ENCODE data around the gene SLC4A7. TPM values are rescaled to one million over a fixed set of nuclear protein-coding genes. Genes with fewer than 3 reads are reported as not detected.

The SLC4A7 gene
- polyA plus RNA-seq, 1 experiment: 42.9 TPM

DNA sequence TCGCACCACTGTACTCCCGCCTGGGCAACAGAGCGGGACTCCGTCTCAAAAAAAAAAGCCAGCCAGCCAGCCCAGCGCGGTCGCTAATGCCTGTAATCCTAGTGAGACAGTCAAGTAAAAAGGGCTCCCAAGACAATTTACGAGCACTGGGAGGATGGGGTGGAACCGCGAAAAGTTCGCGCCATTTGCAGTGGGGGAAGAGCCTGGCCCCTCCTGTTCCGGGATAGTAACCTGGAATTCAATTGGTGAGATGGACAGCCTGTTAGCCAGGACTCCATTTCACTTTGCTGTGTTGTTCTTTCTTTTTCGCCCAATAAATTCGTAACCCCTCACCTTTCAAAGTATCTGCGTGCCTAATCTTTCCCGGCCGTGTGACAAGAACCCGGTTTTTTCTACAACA, 19.5 kb downstream of the SLC4A7 start:
- H3K27me3 ChIP-seq (ENCODE audit: control insufficient read depth, insufficient read depth, low read length): no peaks in the 10 kb centered on the region
- peaks cover 21% of the 10 kb centered on the region for H3K9me3 ChIP-seq (ENCODE audit: control insufficient read depth, insufficient read depth, low read length)
- ChIA-PET POLR2A (no interaction called here), CTCF (interaction anchor here (0.6 to 2.2 kb wide), 3 partner anchors 15 to 318 kb away, joined by 3 to 4 read pairs (median 4); no protein-coding TSS in a partner anchor)
- no peak overlapping the region for H3K4me3 ChIP-seq (ENCODE audit: low read depth, low read length)
- H3K27ac ChIP-seq (ENCODE audit: low read depth, low read length): no peak overlapping the region
- TF ChIP-seq, protein P1, sequence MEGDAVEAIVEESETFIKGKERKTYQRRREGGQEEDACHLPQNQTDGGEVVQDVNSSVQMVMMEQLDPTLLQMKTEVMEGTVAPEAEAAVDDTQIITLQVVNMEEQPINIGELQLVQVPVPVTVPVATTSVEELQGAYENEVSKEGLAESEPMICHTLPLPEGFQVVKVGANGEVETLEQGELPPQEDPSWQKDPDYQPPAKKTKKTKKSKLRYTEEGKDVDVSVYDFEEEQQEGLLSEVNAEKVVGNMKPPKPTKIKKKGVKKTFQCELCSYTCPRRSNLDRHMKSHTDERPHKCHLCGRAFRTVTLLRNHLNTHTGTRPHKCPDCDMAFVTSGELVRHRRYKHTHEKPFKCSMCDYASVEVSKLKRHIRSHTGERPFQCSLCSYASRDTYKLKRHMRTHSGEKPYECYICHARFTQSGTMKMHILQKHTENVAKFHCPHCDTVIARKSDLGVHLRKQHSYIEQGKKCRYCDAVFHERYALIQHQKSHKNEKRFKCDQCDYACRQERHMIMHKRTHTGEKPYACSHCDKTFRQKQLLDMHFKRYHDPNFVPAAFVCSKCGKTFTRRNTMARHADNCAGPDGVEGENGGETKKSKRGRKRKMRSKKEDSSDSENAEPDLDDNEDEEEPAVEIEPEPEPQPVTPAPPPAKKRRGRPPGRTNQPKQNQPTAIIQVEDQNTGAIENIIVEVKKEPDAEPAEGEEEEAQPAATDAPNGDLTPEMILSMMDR (IDR thresholded peaks at IDR 0.05; ENCODE audit: low read depth, low read length): no peak
- DNase-seq (ENCODE audit: low read depth, low spot score): no peak

- ChIA-PET CTCF (interaction anchor here (0.8 kb wide), 1 partner anchor 12 kb away, joined by 3 read pairs; no protein-coding TSS in a partner anchor), POLR2A (no interaction called here)
- H3K9me3 ChIP-seq (ENCODE audit: control insufficient read depth, insufficient read depth, low read length): peaks cover 21% of the 10 kb centered on the region
- no peak overlapping the region for H3K4me3 ChIP-seq (ENCODE audit: low read depth, low read length)
- no peaks in the 10 kb centered on the region for H3K27me3 ChIP-seq (ENCODE audit: control insufficient read depth, insufficient read depth, low read length)
- no peak overlapping the region for H3K27ac ChIP-seq (ENCODE audit: low read depth, low read length)
- TF ChIP-seq, protein P1 (IDR thresholded peaks at IDR 0.05; ENCODE audit: low read depth, low read length): no peak
- no peak for DNase-seq (ENCODE audit: low read depth, low spot score)
Measured at GRCh38 chr3:27462228-27462627, 22.0 kb downstream of the SLC4A7 start.

GRCh38 chr3:27458929-27459328, 25.3 kb downstream of the SLC4A7 start:
- ChIA-PET POLR2A (no interaction called here), CTCF (interaction anchor here (1.2 to 4.0 kb wide), 2 partner anchors 9 to 201 kb away, joined by 3 to 37 read pairs; no protein-coding TSS in a partner anchor)
- DNase-seq (ENCODE audit: low read depth, low spot score): no peak
- Histone ChIP-seq H3K4me3 (ENCODE audit: low read depth, low read length) (no peak overlapping the region), H3K9me3 (ENCODE audit: control insufficient read depth, insufficient read depth, low read length) (peaks cover 11% of the 10 kb centered on the region), H3K27me3 (ENCODE audit: control insufficient read depth, insufficient read depth, low read length) (no peaks in the 10 kb centered on the region), H3K27ac (ENCODE audit: low read depth, low read length) (no peak overlapping the region)
- TF ChIP-seq, protein P1 (IDR thresholded peaks at IDR 0.05; ENCODE audit: low read depth, low read length): no peak

- CTCF ChIA-PET: interaction anchor here (1.4 to 4.0 kb wide), 2 partner anchors 11 to 255 kb away, joined by 7 to 37 read pairs; no protein-coding TSS in a partner anchor
- no peak overlapping the region for H3K4me3 ChIP-seq (ENCODE audit: low read depth, low read length)
- H3K27ac ChIP-seq (ENCODE audit: low read depth, low read length): no peak overlapping the region
- TF ChIP-seq, protein P1 (IDR thresholded peaks at IDR 0.05; ENCODE audit: low read depth, low read length): no peak
- H3K9me3 ChIP-seq (ENCODE audit: control insufficient read depth, insufficient read depth, low read length): no peaks in the 10 kb centered on the region
- H3K27me3 ChIP-seq (ENCODE audit: control insufficient read depth, insufficient read depth, low read length): no peaks in the 10 kb centered on the region
- no peak for DNase-seq (ENCODE audit: low read depth, low spot score)
- POLR2A ChIA-PET: no interaction called here
Measured at GRCh38 chr3:27456554-27456953, 27.6 kb downstream of the SLC4A7 start.

GRCh38 chr3:27454914-27455313, 29.3 kb downstream of the SLC4A7 start:
- TF ChIP-seq, protein P1 (IDR thresholded peaks at IDR 0.05; ENCODE audit: low read depth, low read length): no peak
- ChIA-PET POLR2A (interaction anchor here (0.7 kb wide), 1 partner anchor 95 kb away, joined by 3 read pairs; no protein-coding TSS in a partner anchor), CTCF (interaction anchor here (0.8 to 1.2 kb wide), 2 partner anchors 12 to 13 kb away, joined by 4 read pairs; no protein-coding TSS in a partner anchor)
- no peaks in the 10 kb centered on the region for H3K9me3 ChIP-seq (ENCODE audit: control insufficient read depth, insufficient read depth, low read length)
- no peak for DNase-seq (ENCODE audit: low read depth, low spot score)
- no peak overlapping the region for H3K27ac ChIP-seq (ENCODE audit: low read depth, low read length)
- no peak overlapping the region for H3K4me3 ChIP-seq (ENCODE audit: low read depth, low read length)
- no peaks in the 10 kb centered on the region for H3K27me3 ChIP-seq (ENCODE audit: control insufficient read depth, insufficient read depth, low read length)

All from AG04450 (cell line).